ENCODE data around the gene BSDC1. TPM values are rescaled to one million over a fixed set of nuclear protein-coding genes. Genes with fewer than 3 reads are reported as not detected.

Gene BSDC1
- total RNA-seq, 6 experiments from 2014 or later: 44.5 to 73.1 (median 62.1) TPM

- ATAC-seq (no peak), DNase-seq (no peak)
- Histone ChIP-seq H3K36me3 (peaks cover 0 to 54% (median 14%) of the 10 kb centered on the region in 4 donors), H3K4me3 (no peak overlapping the region), H3K27ac (no peak overlapping the region), H3K9me3 (no peaks in the 10 kb centered on the region), H3K4me1 (peaks cover 0 to 9% (median 0%) of the 10 kb centered on the region in 4 donors), H3K27me3 (no peaks in the 10 kb centered on the region)
- TF ChIP-seq POLR2A (IDR thresholded peaks at IDR 0.05): no peak
- no peak for TF ChIP-seq CTCF (IDR thresholded peaks at IDR 0.05)
- intact Hi-C loops (cut with DNase I): no loop called here
- WGBS (ENCODE audit: insufficient coverage, low coverage, low lambda C conversion rate, missing lambda C conversion rate): 88% methylated on average over 1 of the region's 3 CpGs
Observed at GRCh38 chr1:32332290-32333079, 61.8 kb downstream of the BSDC1 start.

GRCh38 chr1:32331549-32331948, 62.7 kb downstream of the BSDC1 start:
- H3K36me3 ChIP-seq: peaks cover 0 to 63% (median 20%) of the 10 kb centered on the region in 4 donors
- DNase-seq (no peak), ATAC-seq (no peak)

GRCh38 chr1:32330558-32331151, 63.6 kb downstream of the BSDC1 start:
- Histone ChIP-seq H3K4me3 (no peak overlapping the region), H3K36me3 (peaks cover 0 to 63% (median 20%) of the 10 kb centered on the region in 4 donors), H3K9me3 (no peaks in the 10 kb centered on the region), H3K4me1 (peaks cover 0 to 9% (median 0%) of the 10 kb centered on the region in 4 donors), H3K27me3 (no peaks in the 10 kb centered on the region), H3K27ac (no peak overlapping the region)
- ATAC-seq: no peak
- intact Hi-C loops (cut with DNase I): no loop called here
- no peak for DNase-seq
- TF ChIP-seq CTCF (IDR thresholded peaks at IDR 0.05): no peak
- TF ChIP-seq POLR2A (IDR thresholded peaks at IDR 0.05): no peak
- 88% methylated on average over 3 of the region's 12 CpGs for WGBS (ENCODE audit: insufficient coverage, low coverage, low lambda C conversion rate, missing lambda C conversion rate)

More at GRCh38 chr1:32331549-32331948, 62.7 kb downstream of the BSDC1 start:
- Histone ChIP-seq H3K4me1 (peaks cover 0 to 9% (median 0%) of the 10 kb centered on the region in 4 donors), H3K27ac (no peak overlapping the region), H3K4me3 (no peak overlapping the region), H3K9me3 (no peaks in the 10 kb centered on the region), H3K27me3 (no peaks in the 10 kb centered on the region)
- WGBS (ENCODE audit: insufficient coverage, low coverage, low lambda C conversion rate, missing lambda C conversion rate): 92% methylated on average over 4 of the region's 12 CpGs
- intact Hi-C loops (cut with DNase I): no loop called here
- TF ChIP-seq POLR2A (IDR thresholded peaks at IDR 0.05) (no peak), CTCF (IDR thresholded peaks at IDR 0.05) (no peak)

GRCh38 chr1:32329931-32330466, 64.2 kb downstream of the BSDC1 start:
- DNase-seq (no peak), ATAC-seq (no peak)
- no peaks in the 10 kb centered on the region for H3K27me3 ChIP-seq
- peaks cover 0 to 65% (median 23%) of the 10 kb centered on the region in 4 donors for H3K36me3 ChIP-seq
- intact Hi-C loops (cut with DNase I): no loop called here
- no peak overlapping the region for H3K4me3 ChIP-seq
- H3K27ac ChIP-seq: no peak overlapping the region
- WGBS (ENCODE audit: insufficient coverage, low coverage, low lambda C conversion rate, missing lambda C conversion rate): 80% methylated on average over 4 of the region's 4 CpGs
- TF ChIP-seq POLR2A (IDR thresholded peaks at IDR 0.05) (no peak), CTCF (IDR thresholded peaks at IDR 0.05) (no peak)
- H3K4me1 ChIP-seq: peaks cover 0 to 7% (median 0%) of the 10 kb centered on the region in 4 donors
- no peaks in the 10 kb centered on the region for H3K9me3 ChIP-seq
